Skin epidermis (tissue), 12 donors: ENCODE results near the gene SLC17A4.

Source experiments
- H3K27ac ChIP-seq, 21 experiments: fragments of 200-600 bp; sonication (generic) in 11 of 21; one replicate each; pipeline ENCODE4 v1.5.0; 2020; ENCODE audit warnings: mild to moderate bottlenecking in 3 of 21, inconsistent platforms in 2 of 21, moderate library complexity in 2 of 21
- H3K4me3 ChIP-seq, 7 experiments: fragments of 200-600 bp; sonication (generic) in 2 of 7; one replicate each; pipeline ENCODE4 v1.5.0; 2020; ENCODE audit warnings: inconsistent platforms in 2 of 7, mild to moderate bottlenecking in 2 of 7, moderate library complexity in 1 of 7

The SLC17A4 gene, protein sequence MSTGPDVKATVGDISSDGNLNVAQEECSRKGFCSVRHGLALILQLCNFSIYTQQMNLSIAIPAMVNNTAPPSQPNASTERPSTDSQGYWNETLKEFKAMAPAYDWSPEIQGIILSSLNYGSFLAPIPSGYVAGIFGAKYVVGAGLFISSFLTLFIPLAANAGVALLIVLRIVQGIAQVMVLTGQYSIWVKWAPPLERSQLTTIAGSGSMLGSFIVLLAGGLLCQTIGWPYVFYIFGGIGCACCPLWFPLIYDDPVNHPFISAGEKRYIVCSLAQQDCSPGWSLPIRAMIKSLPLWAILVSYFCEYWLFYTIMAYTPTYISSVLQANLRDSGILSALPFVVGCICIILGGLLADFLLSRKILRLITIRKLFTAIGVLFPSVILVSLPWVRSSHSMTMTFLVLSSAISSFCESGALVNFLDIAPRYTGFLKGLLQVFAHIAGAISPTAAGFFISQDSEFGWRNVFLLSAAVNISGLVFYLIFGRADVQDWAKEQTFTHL

GRCh38 chr6:25754535-25754934 is at the start of gene SLC17A4:
Gene SLC17A4, plus strand, starts transcription at chr6:25754742. Its CDS starts 7,221 bp downstream, at chr6:25761963.
- Histone ChIP-seq H3K4me3 (no peak within 1 kb of the TSS), H3K27ac (no peak within 1 kb of the TSS)

GRCh38 chr6:25706314-25707014 is 48.1 kb upstream of the SLC17A4 start:
- Histone ChIP-seq H3K27ac (no peak overlapping the region), H3K4me3 (no peak overlapping the region)

GRCh38 chr6:25709761-25710160 is 44.8 kb upstream of the SLC17A4 start:
- Histone ChIP-seq H3K4me3 (no peak overlapping the region), H3K27ac (no peak overlapping the region)

DNA sequence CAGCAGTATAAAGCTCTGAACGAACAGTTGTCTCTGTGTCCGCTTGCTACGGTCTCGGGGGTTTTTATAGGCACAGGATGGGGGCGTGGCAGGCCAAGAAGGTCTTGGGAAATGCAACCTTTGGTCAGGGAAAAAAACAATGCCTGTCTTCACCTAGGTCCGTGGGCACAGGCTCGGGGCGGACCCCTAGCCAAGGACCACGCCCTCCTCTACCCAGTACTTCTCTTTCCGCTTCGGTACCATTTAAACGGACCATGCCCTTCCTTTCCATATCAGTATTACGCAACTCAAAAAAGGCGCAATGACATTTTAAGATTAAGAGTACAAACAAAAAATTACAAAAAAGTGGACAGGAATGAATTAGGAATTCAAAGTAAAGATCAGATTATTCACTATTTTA is 44.3 kb upstream of the SLC17A4 start:
- no peak overlapping the region for H3K27ac ChIP-seq
- H3K4me3 ChIP-seq: no peak overlapping the region

GRCh38 chr6:25713824-25714223 is 40.7 kb upstream of the SLC17A4 start:
- Histone ChIP-seq H3K27ac (no peak overlapping the region), H3K4me3 (no peak overlapping the region)

- H3K27ac ChIP-seq: no peak overlapping the region
- no peak overlapping the region for H3K4me3 ChIP-seq
Observed at GRCh38 chr6:25714765-25715164, 39.8 kb upstream of the SLC17A4 start.

- Histone ChIP-seq H3K27ac (no peak overlapping the region), H3K4me3 (no peak overlapping the region)
Observed at GRCh38 chr6:25715794-25716193, 38.7 kb upstream of the SLC17A4 start.

DNA sequence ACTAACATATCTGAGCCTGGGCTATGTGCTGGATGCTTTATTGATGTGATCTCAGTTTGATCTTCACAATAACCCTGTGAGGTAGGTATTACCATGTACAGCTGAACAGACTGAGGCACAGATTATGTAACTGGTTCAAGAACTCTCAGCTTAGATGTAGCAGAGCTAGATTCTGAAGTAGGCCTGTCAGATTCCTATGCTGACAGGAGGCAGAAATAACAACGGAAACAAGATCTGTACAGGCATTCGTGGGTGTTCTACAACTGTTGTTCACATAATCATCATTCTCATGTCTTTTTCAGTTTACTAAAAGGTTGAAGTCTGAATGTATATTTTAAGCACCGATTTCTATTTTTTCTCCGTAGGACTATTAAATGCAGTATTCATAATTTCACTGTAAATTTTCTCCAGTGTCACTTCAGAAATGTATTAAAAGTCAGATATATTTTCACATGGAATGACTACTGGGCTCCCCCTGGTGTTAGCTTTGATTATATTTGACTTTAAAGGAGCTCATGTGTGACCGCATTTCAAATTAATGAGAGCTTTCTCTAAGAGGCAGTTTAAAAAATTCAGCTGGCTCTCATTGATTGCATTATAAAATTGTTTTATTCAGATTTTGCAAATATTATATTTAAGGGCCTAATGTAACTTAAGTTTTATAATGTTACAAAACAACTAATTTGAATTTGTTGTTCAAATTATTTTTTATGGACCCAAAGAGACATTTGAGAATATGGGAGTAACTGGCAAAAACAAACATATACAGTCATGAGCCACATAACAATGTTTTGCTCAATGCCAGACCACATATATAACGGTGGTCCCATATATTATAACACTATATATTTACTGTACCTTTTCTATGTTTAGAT is 36.4 kb upstream of the SLC17A4 start:
- H3K4me3 ChIP-seq: no peak overlapping the region
- H3K27ac ChIP-seq: no peak overlapping the region

- Histone ChIP-seq H3K27ac (no peak overlapping the region), H3K4me3 (no peak overlapping the region)
Observed at GRCh38 chr6:25726122-25726911, 28.2 kb upstream of the SLC17A4 start.

DNA sequence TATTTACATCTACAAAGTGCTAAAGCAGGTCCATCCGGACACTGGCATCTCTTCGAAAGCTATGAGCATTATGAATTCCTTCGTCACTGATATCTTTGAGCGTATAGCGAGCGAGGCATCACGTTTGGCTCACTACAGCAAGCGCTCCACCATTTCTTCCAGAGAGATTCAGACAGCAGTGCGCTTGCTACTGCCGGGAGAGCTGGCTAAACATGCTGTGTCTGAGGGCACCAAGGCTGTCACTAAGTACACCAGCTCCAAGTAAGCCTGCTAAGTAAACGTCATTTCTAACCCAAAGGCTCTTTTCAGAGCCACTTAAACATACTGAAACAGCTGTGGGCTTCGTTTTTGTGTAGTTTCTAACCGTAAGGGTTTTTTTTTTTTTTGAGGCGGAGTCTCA is 27.5 kb upstream of the SLC17A4 start:
- no peak overlapping the region for H3K4me3 ChIP-seq
- no peak overlapping the region for H3K27ac ChIP-seq

DNA sequence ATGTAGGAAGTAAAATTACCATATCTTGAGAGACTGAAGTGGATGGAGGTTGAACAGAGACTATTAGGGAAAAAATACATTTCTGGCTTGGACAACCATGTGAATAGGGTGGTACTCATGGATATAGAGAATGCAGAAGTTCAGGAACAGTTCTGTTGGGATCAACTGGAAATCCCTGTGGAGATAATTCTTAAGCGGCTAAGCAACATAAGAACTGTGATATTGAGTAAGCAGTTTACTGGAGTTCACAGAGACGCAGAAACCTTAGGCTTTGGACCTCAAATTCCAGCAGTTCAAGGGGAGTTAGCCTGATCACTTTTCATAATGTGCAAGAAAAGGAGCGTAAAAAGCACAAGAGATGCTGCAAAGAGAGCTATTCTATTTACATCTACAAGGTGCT is 23.6 kb upstream of the SLC17A4 start:
- Histone ChIP-seq H3K27ac (no peak overlapping the region), H3K4me3 (no peak overlapping the region)

GRCh38 chr6:25731721-25732120 is 22.8 kb upstream of the SLC17A4 start:
- no peak overlapping the region for H3K27ac ChIP-seq
- H3K4me3 ChIP-seq: no peak overlapping the region

DNA sequence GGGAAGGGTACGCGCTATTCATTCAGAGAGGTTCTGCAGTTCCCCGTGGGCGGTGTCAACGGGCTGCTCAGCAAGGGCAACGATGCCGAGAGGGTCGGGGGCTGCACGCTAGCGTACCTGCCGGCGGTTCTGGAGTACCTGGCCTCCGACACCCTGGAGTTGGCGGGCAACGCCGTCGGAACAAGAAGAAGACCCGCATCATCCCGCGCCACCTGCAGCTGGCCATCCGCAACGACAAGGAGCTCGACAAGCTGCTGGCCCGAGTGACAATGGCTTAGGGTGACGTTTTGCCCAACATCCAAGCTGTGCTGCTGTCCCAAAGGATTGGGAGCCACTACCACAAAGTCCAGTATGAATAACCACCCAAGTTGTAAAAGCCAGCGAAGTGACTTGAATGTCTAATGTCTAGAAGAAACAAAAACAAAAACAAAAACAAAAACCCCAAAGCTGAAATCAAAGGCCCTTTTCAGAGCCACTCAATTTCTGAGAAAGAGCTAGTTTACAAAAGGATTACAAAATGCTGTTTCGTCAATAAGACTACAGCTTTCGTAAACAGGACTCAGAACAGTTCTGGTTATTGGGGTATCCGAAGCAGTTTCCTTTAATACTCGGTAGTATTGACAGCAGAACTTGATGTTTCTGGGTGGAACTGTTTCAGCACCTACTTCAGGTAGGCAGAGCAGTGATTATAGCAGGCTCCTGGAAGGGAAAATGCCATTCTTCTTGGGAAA is 21.9 kb upstream of the SLC17A4 start:
- H3K27ac ChIP-seq: no peak overlapping the region
- no peak overlapping the region for H3K4me3 ChIP-seq

DNA sequence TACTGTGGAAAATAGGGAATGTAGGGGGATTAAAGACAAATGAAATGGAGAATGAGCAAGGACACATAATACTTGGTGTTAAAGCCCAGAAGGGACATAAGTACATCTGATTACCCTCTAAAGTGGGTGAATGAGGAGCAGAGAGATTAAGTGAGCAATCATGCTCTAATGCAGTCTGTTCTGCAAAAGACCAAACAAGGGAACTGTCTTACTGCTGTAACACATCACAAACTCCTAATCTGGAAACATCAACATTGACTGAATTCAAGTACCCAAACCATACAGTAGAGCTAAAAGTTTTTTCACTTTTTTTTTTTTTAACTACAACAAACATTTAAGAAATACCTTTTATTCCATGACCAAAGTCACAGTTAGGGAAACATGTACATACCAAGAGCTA is 19.3 kb upstream of the SLC17A4 start:
- Histone ChIP-seq H3K27ac (no peak overlapping the region), H3K4me3 (no peak overlapping the region)

- Histone ChIP-seq H3K4me3 (no peak overlapping the region), H3K27ac (no peak overlapping the region)
Observed at GRCh38 chr6:25743868-25744267, 10.7 kb upstream of the SLC17A4 start.

GRCh38 chr6:25745836-25746235 is 8.7 kb upstream of the SLC17A4 start:
- Histone ChIP-seq H3K27ac (no peak overlapping the region), H3K4me3 (no peak overlapping the region)

- Histone ChIP-seq H3K27ac (no peak overlapping the region), H3K4me3 (no peak overlapping the region)
Observed at GRCh38 chr6:25746968-25747367, 7.6 kb upstream of the SLC17A4 start.

DNA sequence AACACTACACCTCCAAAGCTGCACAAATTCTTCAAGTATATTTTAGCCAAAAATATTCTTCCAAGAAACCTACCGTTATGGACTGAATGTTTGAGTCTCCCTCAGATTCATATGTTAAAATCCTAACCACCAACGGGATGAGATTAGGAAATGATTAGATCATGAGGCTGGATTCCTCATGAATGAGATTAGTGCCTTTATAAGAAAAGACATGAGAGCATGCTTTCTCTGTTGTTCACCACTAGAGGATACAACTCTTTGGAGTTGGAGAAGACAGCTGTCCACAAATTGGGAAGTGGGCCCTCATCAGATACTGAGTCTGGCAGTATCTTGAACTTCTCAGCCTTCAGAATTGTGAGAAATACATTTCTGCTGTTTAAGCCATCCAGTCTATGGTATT is 7.1 kb upstream of the SLC17A4 start:
- H3K4me3 ChIP-seq: no peak overlapping the region
- no peak overlapping the region for H3K27ac ChIP-seq

GRCh38 chr6:25748049-25748448 is 6.5 kb upstream of the SLC17A4 start:
- Histone ChIP-seq H3K4me3 (no peak overlapping the region), H3K27ac (no peak overlapping the region)
